Measurements from ENCODE around the gene DIDO1. TPM values are rescaled to one million over a fixed set of nuclear protein-coding genes. Genes with fewer than 3 reads are reported as not detected.

The DIDO1 gene
- total and polyA plus RNA-seq, 2 of the 4 experiments (the other 2 are of a cell fraction) = 21.8 to 28.1 TPM

GRCh38 chr20:62856931-62857619, 69.2 kb downstream of the DIDO1 start:
- ATAC-seq (ENCODE audit: low read depth) = no peak
- Histone ChIP-seq H4K20me1 (ENCODE audit: insufficient read depth, low read length) (peaks cover 19% of the 10 kb centered on the region), H3K14ac (replicated peaks; ENCODE audit: low read depth, low read length) (no peak overlapping the region), H2BK15ac (ENCODE audit: low read depth, low read length) (no peak overlapping the region), H2AK5ac (ENCODE audit: low read depth, low read length) (no peak overlapping the region), H3K4ac (ENCODE audit: low read depth, low read length) (no peak overlapping the region), H4K8ac (ENCODE audit: low read depth in 2 of 2, low read length in 2 of 2) (no peak overlapping the region), H2AFZ (replicated peaks; ENCODE audit: low read length, poor library complexity) (no peak overlapping the region), H3K56ac (ENCODE audit: extremely low read depth, insufficient read depth, low read length) (no peak overlapping the region), H3K23ac (ENCODE audit: low read depth, low read length) (no peak overlapping the region), H3K9me1 (ENCODE audit: insufficient read depth, low read length) (peaks cover 4% of the 10 kb centered on the region; the same call in 1 of the 2 replicates), H2AK9ac (replicated peaks; ENCODE audit: low read depth, low read length, poor library complexity) (peak overlapping the region; percentile 49), H3K79me1 (ENCODE audit: low read depth in 1 of 2, low read length in 2 of 2) (peaks cover 17 to 56% of the 10 kb centered on the region in 2 experiments), H2BK5ac (ENCODE audit: low read depth, low read length, poor library complexity, severe bottlenecking) (no peak overlapping the region), H4K5ac (ENCODE audit: low read depth, low read length) (no peak overlapping the region), H3K4me1 (ENCODE audit: control insufficient read depth, insufficient read depth, low read length) (0 out of 2 replicates have a peak, but pooled peaks cover 3% of the 10 kb centered on the region), H3K4me3 (ENCODE audit: insufficient read depth, low read depth, low read length) (no peak overlapping the region), H2BK120ac (ENCODE audit: low read depth, low read length) (no peak overlapping the region), H3K27me3 (ENCODE audit: control insufficient read depth, insufficient read depth, low read length) (no peaks in the 10 kb centered on the region), H3K18ac (ENCODE audit: low read depth, low read length) (no peak overlapping the region), H3K9me3 (ENCODE audit: control insufficient read depth, insufficient read depth, low read length) (no peaks in the 10 kb centered on the region), H3K4me2 (ENCODE audit: low read depth, low read length) (no peak overlapping the region), H3K36me3 (ENCODE audit: control insufficient read depth, insufficient read depth, low read length) (peaks cover 27% of the 10 kb centered on the region), H4K91ac (ENCODE audit: insufficient read depth, low read depth, low read length) (no peak overlapping the region), H3K9ac (ENCODE audit: low read depth, low read length) (no peak overlapping the region), H3K27ac (ENCODE audit: insufficient read depth, low read length) (no peak overlapping the region), H2BK20ac (ENCODE audit: low read depth, low read length) (no peak overlapping the region)
- ChIA-PET CTCF (no interaction called here), POLR2A (ENCODE audit: unreplicated experiment) (no interaction called here)
- TF ChIP-seq CHD1 (IDR thresholded peaks at IDR 0.05; ENCODE audit: low read depth, low read length) (no peak), SMC3 (IDR thresholded peaks at IDR 0.05; ENCODE audit: low read depth, low read length) (no peak), BHLHE40 (IDR thresholded peaks at IDR 0.05; ENCODE audit: low read depth, low read length) (no peak), POLR2A (IDR thresholded peaks at IDR 0.05; ENCODE audit: low read depth, low read length) (no peak), ELK1 (IDR thresholded peaks at IDR 0.05; ENCODE audit: borderline replicate concordance, low read depth, low read length) (no peak), RAD21 (IDR thresholded peaks at IDR 0.05; ENCODE audit: low read length) (no peak), MAZ (IDR thresholded peaks at IDR 0.05; ENCODE audit: borderline replicate concordance, low read depth, low read length) (no peak), MAFK (IDR thresholded peaks at IDR 0.05; ENCODE audit: low read depth, low read length) (no peak), CTCF (conservative IDR thresholded peaks at IDR 0.05; ENCODE audit: low read depth, low read length) (no peak), RCOR1 (IDR thresholded peaks at IDR 0.05; ENCODE audit: insufficient replicate concordance, low read length) (no peak), FOS (IDR thresholded peaks at IDR 0.05; ENCODE audit: low read depth, low read length) (no peak), CEBPB (IDR thresholded peaks at IDR 0.05; ENCODE audit: low read depth, low read length) (no peak), MXI1 (IDR thresholded peaks at IDR 0.05; ENCODE audit: borderline replicate concordance, low read depth, low read length) (no peak), NFE2L2 (IDR thresholded peaks at IDR 0.05; ENCODE audit: low read depth, low read length) (no peak), RFX5 (IDR thresholded peaks at IDR 0.05; ENCODE audit: low read depth, low read length) (no peak), USF2 (IDR thresholded peaks at IDR 0.05; ENCODE audit: low read depth, low read length) (no peak)
- BruUV-seq (replicated peaks) = no TSS peak
- in situ Hi-C loops (cut with MboI; ENCODE audit: low sequenced_read_pairs) (no loop called here), dilution Hi-C loops (cut with HindIII; ENCODE audit: low sequenced_read_pairs, unreplicated experiment) (no loop called here), intact Hi-C loops (cut with micrococcal nuclease) (no loop called here)
- DNase-seq = no peak
- WGBS, 2 experiments (ENCODE audit: extremely low coverage in 2 of 2, insufficient read length in 1 of 2) = 93% methylated on average over 11 of the region's 25 CpGs; no CpG with 5 or more reads in 1 of the 2 experiments

Data from IMR-90 (cell line).